Hematopoietic multipotent progenitor cell treated with erythropoietin and hydrocortisone succinate and interleukin-3 and kit ligand, for 8 days (in vitro differentiated cells): ENCODE results near the gene RBL2.
"Not testable (repeated sequence)": the region's sequence is repeated elsewhere in the genome, so short reads cannot be mapped to it uniquely, and the experiment has no call there.

ENCODE experiments used
- DNase-seq: peaks from one replicate; pipeline ENCODE4 v3.0.0-alpha.2; 2015

RBL2 gene

DNA sequence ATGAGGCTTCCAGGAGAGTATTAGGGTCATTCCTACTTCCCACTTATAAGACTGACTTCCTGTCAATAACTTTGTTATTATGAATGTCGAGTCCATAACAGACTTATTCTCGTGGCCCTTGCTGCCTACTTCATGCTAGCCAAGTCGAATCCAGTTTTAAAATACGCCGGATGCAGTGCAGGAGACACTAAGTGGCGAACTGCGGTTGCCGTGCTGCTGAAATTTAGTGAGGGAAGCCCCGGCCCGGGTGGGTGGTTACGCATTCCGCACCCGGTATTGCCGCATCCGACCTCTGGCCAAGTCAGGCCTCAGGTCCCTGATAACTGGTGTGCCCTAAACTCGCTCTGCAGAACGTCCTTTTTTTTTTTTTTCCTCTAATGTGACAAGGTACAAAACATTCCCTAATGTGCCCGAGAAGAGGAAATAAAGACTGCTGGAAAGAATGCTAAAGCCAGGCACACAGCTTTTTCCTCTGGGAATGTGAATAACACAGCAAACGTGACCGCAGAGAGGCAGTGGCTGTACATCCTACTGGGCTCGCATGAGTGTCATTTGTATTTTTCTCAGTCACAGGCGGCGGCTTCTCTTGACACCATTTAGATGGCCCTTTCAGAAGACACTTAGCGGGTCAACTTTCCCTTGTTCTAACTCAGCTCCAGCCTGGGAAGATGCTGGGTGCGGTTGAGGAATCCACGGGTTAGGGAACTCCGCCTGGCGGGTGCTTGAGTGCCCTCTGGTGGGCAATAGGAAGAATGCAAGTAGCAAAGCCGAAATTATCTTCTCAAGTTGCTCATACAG lies 75.8 kb downstream of the RBL2 start:
- peak; percentile 54 for DNase-seq

- no peak for DNase-seq
Observed at GRCh38 chr16:53510704-53511070, 76.4 kb downstream of the RBL2 start.

DNA sequence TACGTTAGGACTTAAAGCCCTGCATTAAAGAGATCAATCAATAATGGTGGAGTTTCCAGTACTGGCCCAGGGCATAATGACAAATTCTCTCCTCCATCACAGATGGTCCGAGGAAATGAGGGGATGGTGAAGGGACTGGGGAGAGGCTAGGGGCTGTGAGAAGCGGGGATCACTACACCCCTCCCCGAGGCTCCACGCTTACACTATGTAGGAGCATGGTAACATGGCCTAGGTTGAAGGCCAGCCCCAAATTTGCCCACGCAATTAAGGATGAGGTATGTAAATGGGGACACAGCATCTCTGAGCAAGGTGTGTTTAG lies 76.8 kb downstream of the RBL2 start:
- no peak for DNase-seq

GRCh38 chr16:53511403-53512280 lies 77.4 kb downstream of the RBL2 start:
- no peak for DNase-seq

DNA sequence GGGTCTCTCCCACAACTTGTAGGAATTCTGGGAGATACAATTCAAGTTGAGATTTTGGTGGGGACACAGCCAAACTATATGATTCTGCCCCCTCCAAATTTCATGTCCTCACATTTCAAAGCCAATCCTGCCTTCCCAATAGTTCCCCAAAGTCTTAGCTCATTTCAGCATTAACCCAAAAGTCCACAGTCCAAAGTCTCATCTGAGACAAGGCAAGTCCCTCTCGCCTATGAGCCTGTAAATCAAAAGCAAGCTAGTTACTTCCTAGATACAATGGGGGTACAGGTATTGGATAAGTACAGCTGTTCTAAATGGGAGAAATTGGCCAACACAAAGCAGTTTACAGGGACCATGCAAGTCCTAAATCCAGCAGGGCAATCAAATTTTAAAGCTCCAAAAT lies 78.5 kb downstream of the RBL2 start:
- DNase-seq, result not testable (repeated sequence)

- DNase-seq, result no peak
Observed at GRCh38 chr16:53515259-53515658, 81.0 kb downstream of the RBL2 start.

DNA sequence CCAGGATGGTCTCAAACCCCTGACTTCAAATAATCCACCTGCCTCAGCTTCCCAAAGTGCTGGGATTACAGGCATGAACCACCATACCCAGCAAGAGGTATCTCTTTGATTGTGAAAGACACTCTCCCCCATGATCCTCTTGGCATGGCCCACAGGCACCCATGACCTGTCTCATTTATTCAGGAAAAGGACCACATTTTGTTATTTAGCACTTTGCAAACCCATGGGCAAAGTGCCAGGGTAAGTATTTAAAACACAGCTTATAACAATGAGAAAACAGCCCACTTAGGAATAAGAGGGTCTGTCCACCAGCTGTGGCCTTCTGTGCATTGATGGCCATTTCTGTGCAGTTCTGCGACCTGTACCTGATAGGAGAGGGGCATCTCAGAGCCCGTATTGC lies 81.5 kb downstream of the RBL2 start:
- no peak for DNase-seq

GRCh38 chr16:53517851-53518250 lies 83.6 kb downstream of the RBL2 start:
- no peak for DNase-seq

DNA sequence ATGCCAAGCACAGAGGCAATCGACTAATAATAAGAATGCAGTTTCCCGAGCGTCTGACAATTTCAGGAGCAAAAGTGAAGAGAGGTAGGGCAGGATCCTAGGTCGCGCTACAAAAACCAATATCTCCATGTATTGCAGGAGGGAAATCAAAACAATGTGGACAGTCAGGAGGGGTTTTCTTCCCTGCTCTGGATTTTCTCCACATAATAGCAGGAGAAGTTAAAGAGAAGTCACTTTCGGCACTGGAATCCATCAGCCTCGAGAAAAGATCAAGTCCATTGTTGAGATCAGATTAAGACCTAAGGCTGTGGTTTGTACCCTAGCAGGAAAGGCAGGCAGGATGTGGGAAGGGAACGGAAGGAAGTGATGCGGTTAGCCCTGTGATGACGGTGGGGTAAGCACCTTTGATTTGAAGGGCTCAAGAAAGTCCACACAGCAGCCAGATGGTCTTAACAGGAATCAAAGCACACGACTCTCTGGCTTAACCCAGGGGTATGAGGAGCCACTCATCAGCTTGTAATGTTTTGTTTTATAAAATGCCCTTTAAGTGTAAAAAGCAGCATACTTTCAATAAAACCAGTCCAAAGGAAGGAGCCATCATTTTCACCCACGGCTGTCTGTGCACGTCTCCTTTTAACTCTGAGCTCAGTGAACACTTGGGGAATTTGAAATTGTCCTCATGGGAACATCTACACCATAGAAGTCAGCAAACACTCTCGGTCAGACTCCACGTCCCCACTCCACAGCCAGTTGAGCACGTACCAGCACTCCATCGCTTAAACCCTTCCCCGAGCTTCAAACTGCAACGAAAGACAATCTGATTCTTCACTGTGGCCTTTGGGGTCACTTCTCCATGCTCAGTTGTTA lies 84.5 kb downstream of the RBL2 start:
- peak; percentile 33 for DNase-seq

GRCh38 chr16:53519417-53520091 lies 85.3 kb downstream of the RBL2 start:
- DNase-seq, result no peak

DNA sequence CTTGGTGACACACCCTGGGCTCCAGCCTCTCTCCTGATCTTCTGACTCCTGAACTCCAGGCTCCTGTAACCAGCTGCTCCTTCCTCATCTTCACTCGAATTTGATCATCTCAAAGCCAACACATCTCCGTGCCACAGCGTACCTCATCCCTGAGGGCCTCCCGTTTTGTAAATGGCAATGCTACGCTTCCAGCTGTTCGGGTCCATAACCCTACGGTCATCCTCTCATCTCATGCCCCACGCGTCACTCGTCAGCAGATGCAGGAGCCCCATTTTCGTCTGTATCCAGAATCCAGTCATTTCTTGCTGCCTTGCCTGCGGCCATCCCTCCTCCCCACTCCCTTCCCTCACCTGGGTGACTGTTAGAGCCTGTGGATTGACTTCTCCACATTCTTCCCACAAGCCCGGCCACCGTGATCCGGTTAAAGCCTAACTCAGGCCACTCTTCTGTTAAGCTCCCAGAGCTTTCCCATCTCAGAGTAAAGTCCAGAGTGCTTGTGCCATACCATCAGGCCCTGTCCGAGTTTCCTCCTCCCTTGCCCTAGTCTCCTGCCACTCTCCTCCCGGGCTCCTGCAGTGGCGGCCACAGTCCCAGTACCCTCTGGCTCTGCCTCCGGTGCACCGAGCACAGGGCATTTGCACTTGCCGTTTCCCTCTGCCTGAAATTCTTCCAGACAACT lies 89.0 kb downstream of the RBL2 start:
- no peak for DNase-seq

DNA sequence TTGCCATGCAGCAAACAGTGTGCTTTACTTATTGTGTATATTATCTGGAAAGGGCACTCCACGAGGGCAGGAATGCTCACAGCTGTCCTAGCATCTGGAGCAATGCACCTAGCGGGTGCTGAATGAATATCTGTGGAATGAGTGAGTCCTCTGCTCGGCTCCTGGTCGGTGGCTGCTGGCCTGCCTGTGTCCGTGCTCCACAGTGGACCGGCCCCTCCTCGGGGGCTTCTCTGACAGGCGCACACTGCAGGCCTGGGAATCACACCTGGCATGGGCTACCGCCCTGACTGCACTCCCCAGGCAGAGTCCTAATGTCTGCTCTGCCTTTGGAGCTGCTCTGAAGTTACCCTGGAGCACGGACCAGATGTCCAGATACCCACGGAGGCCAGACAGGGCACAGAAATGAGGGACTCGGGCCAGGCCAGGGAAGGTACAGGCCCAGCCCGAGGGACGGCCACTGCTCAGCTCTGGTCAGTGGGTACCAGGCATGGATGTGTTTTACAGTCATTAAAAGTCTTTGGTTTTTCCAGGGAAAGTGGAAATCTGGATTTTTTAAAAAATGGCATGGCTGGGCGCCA lies 89.8 kb downstream of the RBL2 start:
- DNase-seq, result no peak

DNA sequence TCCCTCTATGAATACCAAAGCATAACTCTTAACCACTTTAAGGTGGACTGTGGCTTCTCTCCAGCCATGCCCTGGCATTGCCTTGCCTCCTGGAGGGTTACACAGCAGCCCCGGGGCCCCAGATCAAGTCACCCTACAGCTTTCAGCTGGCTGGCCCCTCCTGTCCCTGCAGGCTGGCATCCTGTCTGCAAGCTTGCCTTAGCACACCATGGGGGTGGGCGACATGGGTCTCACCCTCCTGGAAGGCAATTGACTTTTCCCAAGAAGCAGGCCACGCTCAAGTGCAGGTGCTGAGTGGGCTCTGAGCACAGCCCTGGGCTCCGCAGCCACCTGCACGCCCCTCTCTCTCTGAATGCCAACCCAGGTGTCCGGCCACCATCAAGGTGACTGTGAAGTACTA lies 94.5 kb downstream of the RBL2 start:
- DNase-seq, result no peak

GRCh38 chr16:53529513-53529912 lies 95.2 kb downstream of the RBL2 start:
- no peak for DNase-seq

GRCh38 chr16:53530046-53530445 lies 95.8 kb downstream of the RBL2 start:
- DNase-seq, result no peak

DNA sequence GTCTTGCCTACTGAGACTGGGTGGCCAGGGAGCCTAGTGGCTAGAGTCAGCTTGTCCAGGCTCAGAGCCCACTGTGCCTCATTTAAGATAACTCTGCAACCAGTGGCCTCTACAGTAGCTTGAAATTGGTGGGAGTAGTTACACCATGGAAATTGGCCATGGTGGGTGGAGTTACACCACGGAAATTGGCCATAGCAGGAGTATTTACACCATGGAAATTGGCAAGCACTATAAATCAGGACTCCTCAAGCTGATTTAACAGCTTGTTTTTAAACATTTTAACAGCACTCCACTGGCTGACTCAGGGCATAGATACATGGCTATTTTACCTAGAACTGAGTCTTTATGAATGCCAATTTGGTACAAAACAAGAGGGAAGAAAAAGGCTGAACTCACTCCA lies 96.5 kb downstream of the RBL2 start:
- DNase-seq, result no peak

DNA sequence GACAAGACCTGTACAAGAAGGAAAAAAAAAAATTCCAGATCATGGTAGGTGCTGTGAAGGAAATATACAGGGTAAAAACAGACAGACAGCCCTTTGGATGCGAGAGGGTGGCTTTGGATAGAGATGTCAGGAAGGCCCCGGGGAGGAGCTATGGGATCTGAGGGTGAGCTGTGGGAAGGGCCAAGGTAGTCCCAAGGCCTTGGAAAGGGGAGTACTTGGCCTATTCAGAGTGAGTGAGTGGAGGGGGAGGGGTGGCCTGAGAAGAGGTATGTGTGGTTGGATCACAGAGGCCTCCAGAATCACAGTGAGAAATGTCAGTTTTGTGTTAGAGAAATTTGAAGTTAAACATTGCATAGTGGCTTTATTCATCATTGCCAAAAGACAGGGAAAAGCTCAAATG lies 99.9 kb downstream of the RBL2 start:
- DNase-seq, result no peak

- DNase-seq, result no peak
Observed at GRCh38 chr16:53537626-53538025, 103.4 kb downstream of the RBL2 start.

DNA sequence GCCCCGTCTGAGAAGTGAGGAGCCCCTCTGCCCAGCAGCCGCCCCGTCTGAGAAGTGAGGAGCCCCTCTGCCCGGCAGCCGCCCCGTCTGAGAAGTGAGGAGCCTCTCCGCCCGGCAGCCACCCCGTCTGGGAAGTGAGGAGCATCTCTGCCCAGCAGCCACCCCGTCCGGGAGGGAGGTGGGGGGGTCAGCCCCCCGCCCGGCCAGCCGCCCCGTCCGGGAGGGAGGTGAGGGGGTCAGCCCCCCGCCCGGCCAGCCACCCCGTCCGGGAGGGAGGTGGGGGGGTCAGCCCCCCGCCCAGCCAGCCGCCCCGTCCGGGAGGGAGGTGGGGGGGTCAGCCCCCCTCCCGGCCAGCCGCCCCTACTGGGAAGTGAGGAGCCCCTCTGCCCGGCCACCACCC lies 105.1 kb downstream of the RBL2 start:
- not testable (repeated sequence) for DNase-seq

- not testable (repeated sequence) for DNase-seq
Observed at GRCh38 chr16:53539759-53540718, 105.8 kb downstream of the RBL2 start.
